ENCODE data around the gene HTT. TPM values are rescaled to one million over a fixed set of nuclear protein-coding genes. Genes with fewer than 3 reads are reported as not detected.

HTT gene
- total and polyA plus RNA-seq, 2 of the 8 experiments (the other 6 are each of a cell fraction or from before 2014, with no cell fraction given), result 24.0 to 71.0 TPM

DNA sequence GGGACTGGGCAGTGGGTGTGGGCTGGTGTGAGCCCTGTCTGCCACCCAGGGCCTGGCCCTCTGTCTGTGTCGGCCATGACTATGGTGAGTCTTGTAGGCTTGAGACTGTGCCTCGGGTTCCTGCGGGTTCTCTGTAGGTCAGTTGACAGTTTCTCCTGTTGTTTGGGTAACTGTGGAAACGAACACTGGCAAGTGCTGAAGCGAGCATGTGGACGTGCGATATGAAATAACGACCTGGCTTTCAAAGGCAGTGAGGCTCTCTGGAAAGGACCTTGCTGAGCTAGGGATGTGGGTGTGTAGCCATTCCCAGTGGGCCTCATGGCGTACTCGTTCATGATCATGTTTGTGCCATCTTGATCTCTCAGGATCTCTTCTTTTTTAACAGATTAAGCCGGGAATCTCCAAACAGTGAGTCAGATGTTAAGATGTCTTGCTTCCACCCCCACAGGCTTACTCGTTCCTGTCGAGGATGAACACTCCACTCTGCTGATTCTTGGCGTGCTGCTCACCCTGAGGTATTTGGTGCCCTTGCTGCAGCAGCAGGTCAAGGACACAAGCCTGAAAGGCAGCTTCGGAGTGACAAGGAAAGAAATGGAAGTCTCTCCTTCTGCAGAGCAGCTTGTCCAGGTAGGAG is 41.3 kb downstream of the HTT start:
- Histone ChIP-seq H3K4me1 (replicated peaks in 1 of 4; ENCODE audit: control insufficient read depth in 3 of 4, insufficient read depth in 4 of 4, low read length in 3 of 4) (no peaks in the 10 kb centered on the region), H2BK120ac (replicated peaks; ENCODE audit: low read depth, low read length) (no peak overlapping the region), H3K4ac (replicated peaks; ENCODE audit: insufficient read length, low read depth, low read length) (no peak overlapping the region), H4K20me1 (replicated peaks in 1 of 2; ENCODE audit: control insufficient read depth in 1 of 2, insufficient read depth in 2 of 2, low read length in 2 of 2) (peaks cover 0 to 7% of the 10 kb centered on the region in 2 experiments), H3K23me2 (ENCODE audit: low read depth, low read length) (no peaks in the 10 kb centered on the region), H3K9ac (replicated peaks in 1 of 4; ENCODE audit: extremely low read depth in 1 of 4, low read depth in 3 of 4, low read length in 3 of 4) (no peak overlapping the region), H3K18ac (ENCODE audit: extremely low read depth, low read length) (no peak overlapping the region), H3K14ac (ENCODE audit: insufficient read length) (no peak overlapping the region), H2BK20ac (ENCODE audit: low read length) (no peak overlapping the region), H3K36me3 (ENCODE audit: control insufficient read depth in 2 of 4, insufficient read depth in 4 of 4, low read length in 3 of 4) (peaks cover 13 to 65% (median 42%) of the 10 kb centered on the region in 4 experiments; a peak in 7 of 8 replicates), H3K79me1 (ENCODE audit: low read depth, low read length) (no peaks in the 10 kb centered on the region), H2AFZ (ENCODE audit: low read length) (no peak overlapping the region), H3K4me3 (ENCODE audit: extremely low read depth in 1 of 4, insufficient read depth in 2 of 4, low read depth in 3 of 4, low read length in 4 of 4) (no peak overlapping the region), H3K27ac (ENCODE audit: low read depth, low read length) (no peak overlapping the region), H4K91ac (replicated peaks; ENCODE audit: insufficient read length, low read length) (no peak overlapping the region), H3K9me3 (ENCODE audit: insufficient read depth in 2 of 2, low read depth in 1 of 2, low read length in 1 of 2) (no peaks in the 10 kb centered on the region; a peak in 1 of 4 replicates), H2AK5ac (ENCODE audit: low read depth, low read length) (no peak overlapping the region), H3K56ac (replicated peaks; ENCODE audit: insufficient read length, low read depth, low read length) (no peak overlapping the region), H3K4me2 (ENCODE audit: insufficient read depth in 1 of 2, low read depth in 2 of 2, low read length in 2 of 2) (no peak overlapping the region), H2BK12ac (ENCODE audit: low read depth, low read length) (no peak overlapping the region), H3K79me2 (ENCODE audit: control insufficient read depth in 1 of 2, insufficient read depth in 2 of 2, low read length in 2 of 2) (no peaks in the 10 kb centered on the region), H3K23ac (ENCODE audit: insufficient read length) (no peak overlapping the region), H4K5ac (ENCODE audit: insufficient read length, low read depth, low read length) (no peak overlapping the region), H2BK5ac (ENCODE audit: low read depth, low read length) (no peak overlapping the region), H3K27me3 (replicated peaks in 1 of 4; ENCODE audit: control insufficient read depth in 3 of 4, extremely low read depth in 1 of 4, insufficient read depth in 3 of 4, low read length in 3 of 4) (no peaks in the 10 kb centered on the region), H2BK15ac (ENCODE audit: low read length) (no peak overlapping the region), H4K8ac (ENCODE audit: extremely low read depth, insufficient read depth, low read length) (no peak overlapping the region)
- DNase-seq (ENCODE audit: low read depth in 1 of 2, low spot score in 2 of 2) (no peak), FAIRE-seq (no peak)
- no peak for TF ChIP-seq BACH1 (IDR thresholded peaks at IDR 0.05; ENCODE audit: low read length)
- no peak for TF ChIP-seq EGR1 (IDR thresholded peaks at IDR 0.05; ENCODE audit: borderline replicate concordance, low read depth, low read length)
- TF ChIP-seq TEAD4 (IDR thresholded peaks at IDR 0.05; ENCODE audit: low read depth, low read length), result no peak
- no peak for TF ChIP-seq RBBP5 (IDR thresholded peaks at IDR 0.05; ENCODE audit: borderline replicate concordance, low read depth, low read length)
- no peak for TF ChIP-seq KDM5A (IDR thresholded peaks at IDR 0.05; ENCODE audit: low read length)
- TF ChIP-seq PHF8 (conservative IDR thresholded peaks at IDR 0.05; ENCODE audit: low read depth, low read length), result no peak
- TF ChIP-seq RFX5 (IDR thresholded peaks at IDR 0.05; ENCODE audit: borderline replicate concordance, low read depth, low read length), result no peak
- TF ChIP-seq KDM1A (IDR thresholded peaks at IDR 0.05; ENCODE audit: borderline replicate concordance, low read length), result no peak
- no peak for TF ChIP-seq MAFK (IDR thresholded peaks at IDR 0.05; ENCODE audit: low read depth, low read length)
- no peak for TF ChIP-seq NRF1 (IDR thresholded peaks at IDR 0.05; ENCODE audit: low read depth, low read length)
- no peak for TF ChIP-seq SUZ12 (IDR thresholded peaks at IDR 0.05; ENCODE audit: low read length)
- ChIA-PET CTCF (ENCODE audit: partially characterized antibody) (interaction anchor here (0.5 to 1.7 kb wide), 3 partner anchors 9 to 1391 kb away, joined by 3 to 6 read pairs (median 3); no protein-coding TSS in a partner anchor), POLR2A (ENCODE audit: partially characterized antibody) (no interaction called here)
- WGBS, 2 experiments (ENCODE audit: extremely low coverage in 1 of 2, insufficient coverage in 1 of 2, insufficient read length in 1 of 2, insufficient replicate concordance in 2 of 2, low coverage in 1 of 2, low lambda C conversion rate in 2 of 2, missing lambda C conversion rate in 1 of 2), result 91% methylated on average over 15 of the region's 15 CpGs; no CpG with 5 or more reads in 1 of the 2 experiments
